ENCODE data around the gene GPR132. TPM values are rescaled to one million over a fixed set of nuclear protein-coding genes. Genes with fewer than 3 reads are reported as not detected.
"Not testable (repeated sequence)": the region's sequence is repeated elsewhere in the genome, so short reads cannot be mapped to it uniquely, and the experiment has no call there.

Gene GPR132
- total RNA-seq, 4 donors from 2014 or later: 0.20 to 11.6 (median 2.1) TPM

DNA sequence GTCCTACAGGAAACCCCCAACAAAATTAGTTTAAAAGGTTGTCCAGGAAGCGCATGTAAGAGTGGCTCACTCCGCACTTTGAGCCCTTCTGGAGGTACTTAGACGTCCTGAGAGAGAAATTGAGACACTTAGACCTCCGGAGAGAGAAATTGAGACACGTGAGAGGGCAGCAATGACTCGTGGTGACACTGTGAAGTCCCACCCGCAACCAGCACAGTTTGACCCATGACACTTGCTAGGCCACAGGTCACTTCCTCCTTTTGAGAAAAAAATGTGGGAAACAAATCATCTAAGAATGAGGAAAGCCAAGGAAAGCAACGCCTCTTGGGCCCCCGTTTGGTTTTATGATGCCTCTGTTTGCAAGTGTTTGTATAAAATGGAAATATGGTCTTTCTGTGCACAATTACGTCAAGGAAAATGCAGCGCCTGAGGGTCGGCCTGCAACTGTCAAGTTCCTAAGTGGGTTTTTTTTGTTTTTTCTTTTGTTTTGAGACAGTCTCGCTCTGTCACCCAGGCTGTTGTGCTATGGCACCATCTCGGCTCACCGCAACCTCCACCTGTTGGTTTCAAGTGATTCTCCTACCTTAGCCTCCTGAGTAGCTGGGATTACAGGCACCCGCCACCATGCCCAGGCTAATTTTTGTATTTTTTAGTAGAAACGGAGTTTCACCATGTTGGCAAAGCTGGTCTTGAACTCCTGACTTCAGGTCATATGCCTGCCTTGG, 30.8 kb downstream of the GPR132 start:
- WGBS, 2 donors (ENCODE audit: low coverage in 1 of 2): 82 to 89% methylated on average over 11 to 17 of the region's 17 CpGs
- in situ Hi-C loops (cut with MboI; ENCODE audit: low pct_ligation_motif_present in 1 of 4, low pct_unique_long_range_greater_than_20kb in 1 of 4, low sequenced_read_pairs in 3 of 4) (no loop called here), intact Hi-C loops (cut with DNase I; ENCODE audit: low total_unique reads) (no loop called here)
- TF ChIP-seq EP300 (IDR thresholded peaks at IDR 0.05; ENCODE audit: low read depth): no peak
- TF ChIP-seq, protein P1, sequence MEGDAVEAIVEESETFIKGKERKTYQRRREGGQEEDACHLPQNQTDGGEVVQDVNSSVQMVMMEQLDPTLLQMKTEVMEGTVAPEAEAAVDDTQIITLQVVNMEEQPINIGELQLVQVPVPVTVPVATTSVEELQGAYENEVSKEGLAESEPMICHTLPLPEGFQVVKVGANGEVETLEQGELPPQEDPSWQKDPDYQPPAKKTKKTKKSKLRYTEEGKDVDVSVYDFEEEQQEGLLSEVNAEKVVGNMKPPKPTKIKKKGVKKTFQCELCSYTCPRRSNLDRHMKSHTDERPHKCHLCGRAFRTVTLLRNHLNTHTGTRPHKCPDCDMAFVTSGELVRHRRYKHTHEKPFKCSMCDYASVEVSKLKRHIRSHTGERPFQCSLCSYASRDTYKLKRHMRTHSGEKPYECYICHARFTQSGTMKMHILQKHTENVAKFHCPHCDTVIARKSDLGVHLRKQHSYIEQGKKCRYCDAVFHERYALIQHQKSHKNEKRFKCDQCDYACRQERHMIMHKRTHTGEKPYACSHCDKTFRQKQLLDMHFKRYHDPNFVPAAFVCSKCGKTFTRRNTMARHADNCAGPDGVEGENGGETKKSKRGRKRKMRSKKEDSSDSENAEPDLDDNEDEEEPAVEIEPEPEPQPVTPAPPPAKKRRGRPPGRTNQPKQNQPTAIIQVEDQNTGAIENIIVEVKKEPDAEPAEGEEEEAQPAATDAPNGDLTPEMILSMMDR (IDR thresholded peaks at IDR 0.05): no peak
- TF ChIP-seq POLR2A (IDR thresholded peaks at IDR 0.05): no peak
- no peak for TF ChIP-seq POLR2AphosphoS5 (IDR thresholded peaks at IDR 0.05)
- H3K27ac ChIP-seq: no peak overlapping the region
- no peaks in the 10 kb centered on the region for H3K9me3 ChIP-seq
- H3K36me3 ChIP-seq: no peaks in the 10 kb centered on the region
- H3K4me1 ChIP-seq: peaks cover 0 to 2% (median 0%) of the 10 kb centered on the region in 4 donors
- DNase-seq: no peak
- H3K4me3 ChIP-seq: no peak overlapping the region
- no peaks in the 10 kb centered on the region for H3K27me3 ChIP-seq

DNA sequence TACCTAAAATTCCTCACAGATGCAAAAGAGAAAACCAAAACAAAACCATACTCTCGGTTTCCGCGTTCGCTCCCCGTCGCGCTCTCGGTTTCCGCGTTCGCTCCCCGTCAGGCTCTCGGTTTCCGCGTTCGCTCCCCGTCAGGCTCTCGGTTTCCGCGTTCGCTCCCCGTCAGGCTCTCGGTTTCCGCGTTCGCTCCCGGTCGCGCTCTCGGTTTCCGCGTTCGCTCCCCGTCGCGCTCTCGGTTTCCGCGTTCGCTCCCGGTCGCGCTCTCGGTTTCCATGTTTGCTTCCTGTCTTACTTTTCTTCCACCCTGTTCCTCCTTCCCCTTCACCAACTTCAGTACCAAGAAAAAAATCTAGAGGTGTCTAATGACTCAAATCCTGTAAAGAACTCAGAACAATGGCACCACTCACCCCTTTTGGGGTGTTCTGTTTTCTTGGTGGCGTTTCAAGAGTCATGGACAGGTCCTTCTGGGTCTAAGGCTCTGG, 31.8 kb downstream of the GPR132 start:
- H3K9me3 ChIP-seq; H3K27me3 ChIP-seq; intact Hi-C loops (cut with DNase I; ENCODE audit: low total_unique reads); H3K36me3 ChIP-seq; DNase-seq; in situ Hi-C loops (cut with MboI; ENCODE audit: low pct_ligation_motif_present in 1 of 4, low pct_unique_long_range_greater_than_20kb in 1 of 4, low sequenced_read_pairs in 3 of 4); H3K4me1 ChIP-seq: not testable (repeated sequence)
- peak overlapping the region; percentile 34 to 69 (median 50) for H3K27ac ChIP-seq
- peak overlapping the region; percentile 16 to 43 (median 38) for H3K4me3 ChIP-seq
- WGBS, 2 donors (ENCODE audit: low coverage in 1 of 2): 10 to 17% methylated on average over 4 to 45 of the region's 45 CpGs

DNA sequence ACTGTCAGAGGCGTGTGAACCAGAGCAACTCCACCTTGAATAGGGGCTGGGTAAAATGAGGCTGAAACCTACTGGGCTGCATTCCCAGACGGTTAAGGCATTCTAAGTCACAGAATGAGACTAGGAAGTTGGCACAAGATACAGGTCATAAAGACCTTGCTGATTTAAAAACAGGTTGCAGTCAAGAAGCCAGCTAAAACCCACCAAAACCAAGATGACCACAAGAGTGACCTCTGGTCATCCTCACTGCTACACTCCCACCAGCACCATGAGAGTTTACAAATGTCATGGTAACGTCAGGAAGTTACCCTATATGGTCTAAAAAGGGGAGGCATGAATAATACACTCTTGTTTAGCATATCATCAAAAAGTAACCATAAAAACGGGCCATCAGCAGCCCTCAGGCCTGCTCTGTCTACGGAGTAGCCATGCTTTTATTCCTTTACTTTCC, 32.8 kb downstream of the GPR132 start:
- peak overlapping the region in 1 of 4 donors; percentile 41 for H3K4me3 ChIP-seq
- H3K27me3 ChIP-seq; DNase-seq; intact Hi-C loops (cut with DNase I; ENCODE audit: low total_unique reads); H3K36me3 ChIP-seq; H3K9me3 ChIP-seq; H3K4me1 ChIP-seq; in situ Hi-C loops (cut with MboI; ENCODE audit: low pct_ligation_motif_present in 1 of 4, low pct_unique_long_range_greater_than_20kb in 1 of 4, low sequenced_read_pairs in 3 of 4): not testable (repeated sequence)
- H3K27ac ChIP-seq: peak overlapping the region in 2 of 4 donors; percentile 58 to 69
- 50 to 62% methylated on average over 4 to 5 of the region's 5 CpGs for WGBS, 2 donors (ENCODE audit: low coverage in 1 of 2)

DNA sequence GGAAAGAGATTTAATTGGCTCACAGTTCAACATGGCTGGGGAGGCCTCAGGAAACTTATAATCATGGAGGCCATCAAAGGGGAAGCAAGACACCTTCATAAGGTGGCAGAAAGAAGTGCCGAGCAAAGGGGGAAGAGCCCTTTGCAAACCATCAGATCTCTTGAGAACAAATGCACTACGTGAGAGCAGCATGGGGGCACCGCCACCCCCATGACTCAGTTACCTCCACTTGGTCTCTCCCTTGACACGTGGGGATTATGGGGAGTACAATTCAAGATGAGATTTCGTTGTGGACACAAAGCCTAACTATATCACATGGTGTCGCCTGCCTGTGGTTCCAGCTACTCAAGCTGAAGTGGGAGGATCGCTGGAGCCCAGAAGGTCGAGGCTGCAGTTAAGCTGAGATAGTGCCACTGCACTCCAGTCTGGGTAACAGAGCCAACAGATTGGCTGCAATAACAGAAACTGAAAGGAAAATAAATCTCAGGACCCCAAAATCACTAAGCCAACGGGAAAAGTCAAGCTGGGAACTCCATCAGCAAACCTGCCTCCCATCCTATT, 34.3 kb downstream of the GPR132 start:
- TF ChIP-seq, protein P1 (IDR thresholded peaks at IDR 0.05): no peak
- TF ChIP-seq EP300 (IDR thresholded peaks at IDR 0.05; ENCODE audit: low read depth): no peak
- no peak for TF ChIP-seq POLR2AphosphoS5 (IDR thresholded peaks at IDR 0.05)
- no peak for TF ChIP-seq POLR2A (IDR thresholded peaks at IDR 0.05)
- Histone ChIP-seq H3K27ac (no peak overlapping the region), H3K4me1 (peaks cover 0 to 2% (median 0%) of the 10 kb centered on the region in 4 donors), H3K27me3 (no peaks in the 10 kb centered on the region), H3K4me3 (no peak overlapping the region), H3K9me3 (no peaks in the 10 kb centered on the region), H3K36me3 (no peaks in the 10 kb centered on the region)
- WGBS, 2 donors (ENCODE audit: low coverage in 1 of 2): 85% methylated on average over 9 of the region's 9 CpGs; no CpG with 5 or more reads in 1 of the 2 donors
- in situ Hi-C loops (cut with MboI; ENCODE audit: low pct_ligation_motif_present in 1 of 4, low pct_unique_long_range_greater_than_20kb in 1 of 4, low sequenced_read_pairs in 3 of 4): no loop called here
- no peak for DNase-seq
- intact Hi-C loops (cut with DNase I; ENCODE audit: low total_unique reads): no loop called here

DNA sequence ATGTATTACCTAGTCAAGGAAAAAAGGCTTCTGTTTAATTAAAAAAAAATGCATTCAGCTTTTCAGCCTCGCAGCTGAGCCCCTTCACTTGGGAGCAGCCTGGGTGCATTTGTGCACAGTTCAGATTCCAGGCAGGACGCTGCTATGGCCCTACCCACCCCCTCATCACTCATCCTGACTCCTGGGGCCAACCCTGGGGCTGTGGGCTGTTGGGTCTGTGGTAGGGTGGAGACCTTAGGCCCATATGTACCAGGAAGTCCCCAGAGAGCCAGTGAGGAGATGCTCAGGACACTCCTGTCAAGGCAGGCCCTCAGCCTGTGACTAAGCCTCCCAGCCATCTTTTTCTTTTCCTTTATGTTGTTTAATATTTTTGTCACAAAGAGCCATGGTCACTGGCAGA, 35.0 kb downstream of the GPR132 start:
- no peak for TF ChIP-seq EP300 (IDR thresholded peaks at IDR 0.05; ENCODE audit: low read depth)
- no peak for TF ChIP-seq POLR2AphosphoS5 (IDR thresholded peaks at IDR 0.05)
- no peak for TF ChIP-seq POLR2A (IDR thresholded peaks at IDR 0.05)
- TF ChIP-seq, protein P1 (IDR thresholded peaks at IDR 0.05): no peak
- 87% methylated on average over 2 of the region's 2 CpGs; no CpG with 5 or more reads in 1 of the 2 donors for WGBS, 2 donors (ENCODE audit: low coverage in 1 of 2)
- H3K4me1 ChIP-seq: peaks cover 0 to 2% (median 0%) of the 10 kb centered on the region in 4 donors
- in situ Hi-C loops (cut with MboI; ENCODE audit: low pct_ligation_motif_present in 1 of 4, low pct_unique_long_range_greater_than_20kb in 1 of 4, low sequenced_read_pairs in 3 of 4): no loop called here
- H3K36me3 ChIP-seq: no peaks in the 10 kb centered on the region
- no peak for DNase-seq
- intact Hi-C loops (cut with DNase I; ENCODE audit: low total_unique reads): no loop called here
- no peak overlapping the region for H3K4me3 ChIP-seq
- no peaks in the 10 kb centered on the region for H3K9me3 ChIP-seq
- H3K27ac ChIP-seq: no peak overlapping the region
- H3K27me3 ChIP-seq: no peaks in the 10 kb centered on the region
